GM19395 (cell line): ENCODE results near the gene LCA5.
"Not testable (repeated sequence)": the region's sequence is repeated elsewhere in the genome, so short reads cannot be mapped to it uniquely, and the experiment has no call there.

Experiments
- ATAC-seq: cut with Tn5 transposase; IDR thresholded peaks from one replicate; pipeline ENCODE4 v1.9.1; 2021; ENCODE audit warnings: mild to moderate bottlenecking, moderate library complexity; ENCODE audit not compliant: unreplicated experiment

Gene LCA5

DNA sequence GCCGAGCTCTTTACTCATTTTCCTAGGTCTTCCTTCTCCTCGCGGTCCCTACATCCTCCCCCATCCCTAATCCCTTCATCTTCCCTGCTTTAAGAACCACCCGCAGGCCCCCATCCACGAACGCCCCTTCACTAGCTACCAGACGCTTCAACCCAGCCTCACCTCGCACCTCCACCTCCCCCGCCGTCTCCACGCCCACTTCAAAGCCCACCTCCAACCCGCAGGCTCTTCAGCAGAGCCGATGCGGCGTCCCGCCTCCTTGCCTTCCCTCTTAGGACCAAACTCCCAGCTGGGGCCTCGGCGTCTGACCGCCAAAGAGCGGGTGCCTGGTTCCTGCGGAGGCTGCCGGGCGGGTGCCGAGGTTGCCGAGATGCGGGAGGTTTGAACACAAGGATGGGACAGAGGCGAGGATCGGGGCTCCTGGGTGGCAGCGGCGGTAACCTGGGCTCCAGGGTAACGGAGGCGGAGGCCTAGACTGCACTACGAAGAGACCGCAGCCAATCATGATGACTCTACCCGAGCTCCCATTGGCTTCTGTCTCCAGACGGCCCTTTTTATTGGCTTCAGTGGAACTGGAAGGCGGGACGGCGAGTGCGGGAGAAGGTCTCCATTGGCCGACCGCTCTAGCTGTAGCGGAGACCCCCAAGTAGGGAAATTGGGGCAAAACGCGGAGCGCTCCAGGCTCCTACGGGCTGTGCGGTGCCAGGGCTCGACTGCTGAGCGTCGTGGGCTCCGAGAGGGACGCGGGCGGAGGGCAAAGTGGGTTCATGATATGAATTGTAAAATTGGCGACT is at the start of gene LCA5:
Gene LCA5 (minus strand): TSS at position 477 of the 794 bp plus-strand sequence. CDS start 18,536 bp downstream, outside the sequence.
- peak; percentile 100 for ATAC-seq

DNA sequence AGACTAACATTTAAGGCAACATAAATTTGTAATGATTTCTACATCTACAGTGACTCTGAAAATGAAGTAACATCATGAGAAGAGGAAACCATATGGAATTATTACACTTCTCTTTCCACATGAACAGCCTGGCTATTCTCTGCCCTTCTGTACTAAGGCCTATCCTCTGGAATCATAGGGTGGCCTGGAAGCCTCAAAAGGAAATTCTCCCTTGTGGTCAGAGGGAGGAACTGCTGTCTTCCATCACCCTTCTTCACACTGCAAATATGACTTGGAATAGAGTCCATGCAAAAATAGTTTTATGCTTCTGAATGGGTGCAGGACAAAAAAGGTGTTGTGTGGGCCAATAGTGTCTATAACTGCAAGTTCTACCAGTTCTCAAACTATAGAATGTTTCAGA is 49.3 kb upstream of the LCA5 start:
- no peak for ATAC-seq

DNA sequence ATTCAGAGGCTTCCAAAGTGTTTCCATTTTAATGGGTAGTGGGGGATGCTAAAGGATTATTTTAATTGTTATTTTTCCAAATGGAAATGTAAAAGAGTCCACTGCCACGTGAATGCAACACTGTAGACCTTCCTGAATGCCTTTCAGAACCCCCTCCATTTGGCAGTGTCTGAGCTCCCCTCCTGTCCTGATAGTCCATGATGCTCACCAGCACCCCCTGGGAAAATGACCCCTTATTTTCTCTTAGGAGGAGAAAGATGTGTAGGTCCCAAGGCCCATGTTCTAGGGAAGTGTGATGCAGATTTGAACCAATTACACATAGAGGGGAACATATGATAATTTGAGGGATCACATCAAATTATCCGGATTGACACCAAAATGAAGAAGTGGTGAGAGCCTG is 47.1 kb upstream of the LCA5 start:
- no peak for ATAC-seq

- ATAC-seq, result not testable (repeated sequence)
Observed at GRCh38 chr6:79577926-79578325, 40.7 kb upstream of the LCA5 start.

DNA sequence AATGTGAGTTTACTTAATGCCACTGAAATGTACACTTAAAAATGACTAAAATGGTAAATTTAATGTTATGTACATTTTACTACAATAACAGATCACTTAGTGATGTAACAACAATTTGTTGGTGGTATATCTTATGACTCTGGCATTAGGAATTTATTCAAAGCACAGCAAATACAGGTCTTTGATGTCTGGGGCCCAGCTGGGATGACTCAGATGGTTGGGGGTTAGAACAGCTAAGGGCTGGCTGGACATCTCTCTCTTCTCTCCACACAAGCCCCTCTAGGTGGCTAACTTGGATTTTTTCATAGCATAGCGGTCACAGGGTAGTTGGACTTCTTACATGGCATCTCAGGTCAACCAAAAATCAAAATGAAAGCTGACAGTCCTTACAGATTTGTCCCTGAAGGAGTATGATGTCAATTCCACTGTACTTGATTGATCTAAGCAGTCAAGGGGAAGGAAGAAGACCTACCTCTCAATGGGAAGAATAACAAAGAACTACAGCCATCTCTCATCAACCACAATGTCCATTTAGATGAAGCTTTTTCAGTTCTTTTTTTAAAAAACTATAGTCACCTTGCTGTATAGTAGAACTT is 37.5 kb upstream of the LCA5 start:
- no peak for ATAC-seq

DNA sequence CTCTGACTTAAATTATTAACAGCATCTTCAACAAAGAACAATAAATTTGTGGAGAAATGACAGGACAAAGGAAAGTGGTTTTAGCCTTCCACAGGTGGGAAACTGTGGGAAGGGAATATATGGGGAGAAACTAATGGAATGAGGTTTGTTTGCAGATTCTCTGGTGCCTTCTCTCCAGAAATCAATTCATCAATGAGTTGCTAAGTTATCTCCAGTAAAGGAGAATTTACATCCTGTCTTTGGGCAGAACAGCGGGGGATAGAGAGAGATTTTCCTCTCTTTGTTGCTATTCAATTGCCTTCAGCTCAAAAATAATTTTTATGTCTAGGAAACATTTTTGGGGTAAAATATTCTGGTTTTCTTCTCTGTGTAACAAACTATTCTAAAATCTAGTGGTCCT is 36.9 kb upstream of the LCA5 start:
- no peak for ATAC-seq

DNA sequence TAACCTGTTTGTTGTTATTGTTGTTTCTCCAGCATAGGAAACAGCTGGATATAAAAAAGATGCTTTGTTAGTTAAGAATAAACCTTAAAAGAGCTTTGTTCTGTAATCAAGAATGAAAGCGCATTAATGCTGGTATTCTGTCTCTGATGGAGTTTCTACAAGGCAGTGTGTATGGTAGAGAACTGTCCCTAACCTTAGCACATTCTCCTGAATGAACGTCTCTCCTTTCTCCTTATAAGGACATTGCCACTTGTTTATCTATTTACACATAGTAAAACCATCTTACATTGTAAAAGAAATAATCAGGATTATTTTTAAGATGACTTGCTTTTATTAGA is 33.8 kb upstream of the LCA5 start:
- peak; percentile 32 for ATAC-seq

DNA sequence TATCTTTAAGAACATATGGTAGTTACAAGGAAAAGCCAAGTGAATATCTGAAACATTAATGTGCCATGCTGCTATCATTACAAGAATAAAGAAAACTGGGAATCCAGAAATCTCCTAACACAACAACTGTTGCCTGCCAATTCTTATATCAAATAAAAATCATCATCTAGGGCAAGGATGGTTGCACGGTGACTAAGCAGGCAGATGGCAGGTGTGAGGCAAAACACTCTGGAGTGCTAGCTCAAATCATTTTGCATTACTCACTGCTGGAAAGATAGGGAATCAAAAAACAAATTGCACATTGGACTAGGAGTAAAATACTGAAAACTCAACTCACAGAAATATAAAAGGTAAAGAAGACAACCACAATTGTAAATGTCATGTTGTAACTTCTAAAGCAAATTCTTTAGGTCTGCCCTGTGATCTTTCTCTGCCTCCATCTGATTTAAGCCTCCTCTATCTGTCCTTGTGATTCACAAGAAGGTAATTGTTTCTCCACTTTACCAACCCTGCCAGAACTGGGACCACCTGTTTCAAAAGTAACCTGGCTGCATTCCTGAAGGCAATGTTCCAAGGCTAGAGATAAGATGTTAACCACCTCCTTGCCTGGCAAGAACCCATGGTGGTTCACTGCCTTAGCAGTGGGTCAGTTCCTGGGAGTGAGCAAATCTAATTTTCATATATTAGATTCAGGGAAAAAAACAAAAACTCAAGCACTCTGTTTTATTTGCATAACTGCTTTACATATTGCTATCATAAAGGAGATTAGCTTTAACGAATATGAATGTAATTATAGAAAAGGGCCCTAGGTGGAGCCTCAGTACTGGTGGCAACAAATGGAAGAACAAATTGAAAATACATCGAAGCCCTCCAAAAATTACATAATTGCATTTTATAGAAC is 33.1 kb upstream of the LCA5 start:
- ATAC-seq, result peak; percentile 81

DNA sequence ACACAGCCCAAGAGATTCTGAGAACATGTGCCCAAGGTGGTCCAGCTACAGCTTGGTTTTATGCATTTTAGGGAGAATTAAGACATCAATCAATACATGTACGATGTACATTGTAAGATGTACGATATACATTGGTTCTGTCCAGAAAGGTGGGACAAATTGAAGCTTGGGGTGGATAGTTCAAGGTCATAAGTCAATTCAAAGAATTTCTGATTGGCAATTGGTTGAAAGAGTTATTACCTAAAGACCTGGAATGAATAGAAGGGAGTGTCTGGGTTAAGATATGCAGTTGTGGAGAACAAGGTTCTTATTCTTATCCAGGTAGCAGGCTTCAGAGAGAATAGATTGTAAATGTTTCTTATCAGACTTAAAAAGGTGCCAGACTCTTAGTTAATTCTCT is 31.8 kb upstream of the LCA5 start:
- ATAC-seq, result no peak

DNA sequence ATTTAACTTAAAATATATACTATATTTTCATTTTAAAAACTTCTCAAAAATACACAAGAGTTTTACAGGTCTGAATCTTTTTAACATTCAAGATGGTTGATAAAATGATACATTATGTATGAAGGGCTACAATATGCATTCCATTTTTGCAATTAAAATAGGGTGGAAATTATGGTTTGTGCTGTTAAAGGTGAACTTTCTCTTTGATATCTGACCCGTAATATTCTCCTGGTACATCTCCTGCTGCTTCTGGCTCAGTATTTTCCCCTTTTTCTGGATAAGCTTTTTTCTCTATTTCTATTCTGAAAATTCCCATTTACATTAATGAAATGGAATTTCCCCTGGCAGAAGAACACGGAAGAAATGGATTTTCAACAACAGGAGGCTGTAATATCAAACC is 27.4 kb upstream of the LCA5 start:
- ATAC-seq, result no peak

DNA sequence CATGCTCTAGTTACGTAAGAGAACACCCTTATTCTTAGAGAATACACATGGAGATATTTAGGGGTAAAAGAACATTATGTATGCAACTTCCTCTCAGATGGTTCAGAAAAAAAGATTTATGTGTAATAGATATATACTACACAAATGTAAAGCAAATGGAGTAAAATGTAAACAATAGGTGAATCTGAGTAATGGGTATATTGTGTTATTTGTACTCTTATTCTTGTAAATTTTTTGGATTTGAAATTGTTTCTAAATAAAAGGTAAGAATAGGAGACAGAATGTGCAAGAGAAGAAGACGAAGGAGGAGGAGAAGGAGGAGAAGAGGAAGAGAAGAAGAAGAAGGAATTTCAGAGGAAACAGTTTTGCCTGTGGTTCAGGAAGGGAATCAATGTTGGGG is 22.5 kb upstream of the LCA5 start:
- ATAC-seq, result no peak

- no peak for ATAC-seq
Observed at GRCh38 chr6:79557673-79558467, 20.6 kb upstream of the LCA5 start.

GRCh38 chr6:79554305-79554704 is 17.1 kb upstream of the LCA5 start:
- no peak for ATAC-seq

DNA sequence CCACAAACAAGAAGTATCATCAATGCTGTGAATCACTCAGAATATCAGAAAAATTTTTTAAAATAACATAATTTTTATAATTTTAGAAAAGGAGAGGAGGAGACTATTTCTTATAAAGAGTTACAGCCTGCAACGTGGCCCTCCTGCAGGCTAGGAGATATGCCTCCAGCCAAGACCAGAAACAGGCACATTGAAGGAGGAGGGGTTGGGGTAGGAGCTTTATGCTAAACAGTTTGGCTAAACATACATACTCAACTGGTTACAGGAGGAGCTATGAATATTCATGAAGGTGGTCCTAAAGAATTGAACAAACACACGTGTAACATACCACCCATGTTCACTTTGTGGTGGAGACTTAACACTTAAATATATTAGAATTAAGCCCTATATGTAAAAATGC is 14.2 kb upstream of the LCA5 start:
- ATAC-seq, result no peak

DNA sequence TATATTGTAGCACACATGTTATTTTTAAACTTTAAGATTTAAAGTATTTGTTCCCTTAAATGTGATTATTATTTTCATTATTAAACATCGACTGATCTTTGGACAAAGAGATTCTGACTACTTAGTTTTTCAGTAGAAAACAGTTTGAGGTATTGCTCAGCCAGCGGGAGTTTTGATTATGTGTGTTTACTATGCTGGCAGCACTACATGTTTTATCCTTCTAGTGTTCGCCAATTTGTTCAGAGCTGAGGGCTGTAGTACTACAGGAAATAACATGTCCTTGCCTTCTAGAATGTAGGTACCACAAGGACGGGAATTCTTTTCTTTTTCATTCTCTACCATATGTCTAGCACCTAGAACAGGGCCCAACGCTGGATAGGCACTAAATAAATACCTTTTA is 11.1 kb upstream of the LCA5 start:
- ATAC-seq, result no peak

- no peak for ATAC-seq
Observed at GRCh38 chr6:79546186-79546585, 9.0 kb upstream of the LCA5 start.

DNA sequence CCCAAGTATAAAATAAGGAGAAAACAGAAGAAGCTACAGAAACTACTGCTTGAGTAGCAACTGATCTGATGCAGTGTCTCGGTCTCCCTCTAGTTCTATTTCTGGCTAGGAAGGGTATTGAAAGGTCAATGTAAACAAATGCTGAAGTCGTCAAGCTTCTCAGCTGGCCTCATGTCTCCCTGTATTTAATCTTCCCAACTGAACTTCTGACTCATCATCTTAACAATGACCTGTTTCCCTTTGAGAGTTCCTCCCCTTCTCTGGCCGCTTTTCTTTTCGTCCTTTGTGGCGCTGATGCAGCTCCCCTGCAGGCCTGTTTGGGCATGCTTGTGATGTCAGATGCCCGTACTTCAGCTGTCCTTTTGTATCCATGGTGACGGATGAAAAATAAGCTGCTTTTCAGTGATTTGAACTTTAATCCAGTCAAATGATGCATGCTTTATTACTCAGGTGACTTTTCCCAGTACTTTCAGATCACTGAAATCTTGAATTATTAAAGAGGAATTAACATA is 7.8 kb upstream of the LCA5 start:
- ATAC-seq, result peak; percentile 86

DNA sequence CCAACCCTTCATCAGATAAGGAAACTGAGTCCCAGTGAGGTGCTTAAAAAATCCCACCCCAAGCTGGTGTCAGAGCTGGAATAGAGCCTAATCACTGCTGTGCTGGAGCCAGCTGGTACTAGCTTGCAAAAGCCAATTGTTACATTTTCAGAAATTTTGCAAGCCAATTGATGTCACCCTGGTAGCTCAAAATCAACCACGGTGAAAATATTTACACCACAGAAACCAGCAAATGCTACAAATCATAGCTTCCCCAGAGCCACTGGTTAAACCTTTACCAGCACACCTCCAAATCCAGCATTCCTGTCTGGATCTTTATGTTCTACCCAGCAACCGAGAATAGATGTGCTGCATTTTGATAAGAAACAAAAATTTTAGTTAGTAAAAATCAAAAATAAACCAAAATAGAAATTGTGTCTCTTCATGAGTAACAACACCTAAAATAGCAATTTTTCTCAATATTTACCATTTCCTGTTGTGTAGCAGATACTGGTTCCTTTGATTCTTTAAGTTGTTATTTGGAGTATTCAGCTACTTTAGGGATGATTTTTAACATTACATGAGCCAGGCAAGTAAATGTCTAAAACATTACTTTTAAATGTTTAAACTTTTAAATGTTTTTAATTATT is 7.2 kb upstream of the LCA5 start:
- ATAC-seq, result peak; percentile 67

GRCh38 chr6:79543886-79544285 is 6.7 kb upstream of the LCA5 start:
- peak; percentile 30 for ATAC-seq

DNA sequence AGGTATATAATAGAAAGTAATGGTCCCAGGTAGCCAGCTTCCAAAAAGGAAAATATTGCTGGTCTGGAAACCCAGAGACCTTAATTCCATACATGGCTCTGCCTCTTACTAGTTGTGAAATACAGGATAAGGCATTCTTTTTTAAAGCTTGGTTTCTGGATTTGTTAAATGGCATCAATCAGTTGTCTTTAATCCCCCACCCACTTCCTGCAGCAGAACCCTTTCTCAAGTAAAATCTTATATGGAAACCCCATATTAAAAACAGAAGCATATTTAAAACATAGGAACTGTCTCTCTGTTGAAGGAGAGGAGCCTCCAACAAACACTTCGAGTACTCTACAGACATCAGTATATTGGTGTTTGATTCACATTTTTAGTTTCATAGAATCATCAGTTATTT is 6.2 kb upstream of the LCA5 start:
- ATAC-seq, result no peak
